ENCODE results near the gene BIRC3.

GRCh38 chr11:102346456-102346747, 29.1 kb downstream of the BIRC3 start:
- no peak for TF ChIP-seq CTCF (IDR thresholded peaks at IDR 0.05)
- no peak for TF ChIP-seq POLR2A (IDR thresholded peaks at IDR 0.05)

All from vagina (tissue), 2 donors.